Measurements from ENCODE around the gene KSR2. TPM values are rescaled to one million over a fixed set of nuclear protein-coding genes. Genes with fewer than 3 reads are reported as not detected.

KSR2 gene
- total and polyA plus RNA-seq, 3 donors from 2014 or later = 2.4 to 3.8 (median 2.4) TPM

DNA sequence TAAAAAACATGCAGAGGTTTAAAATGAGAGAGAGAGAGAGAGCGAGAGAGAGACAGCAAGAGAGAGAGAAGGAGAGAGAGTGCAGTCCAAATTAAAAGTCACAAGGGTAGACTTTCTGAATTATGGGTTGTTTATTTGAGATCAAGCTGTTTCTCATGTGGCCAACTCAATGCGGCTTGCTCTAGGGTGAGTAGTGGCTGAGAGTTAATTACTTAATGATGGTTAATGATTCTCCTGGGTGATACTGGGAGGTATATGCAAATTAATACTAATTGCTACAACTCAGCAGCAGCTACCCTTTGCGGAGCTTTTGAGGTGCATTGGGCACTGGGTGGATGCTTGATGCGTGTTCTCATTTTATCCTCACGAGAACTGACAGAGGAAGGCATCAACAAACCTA lies 485.3 kb downstream of the KSR2 start:
- WGBS, 2 donors = 83 to 84% methylated on average over 5 of the region's 5 CpGs

DNA sequence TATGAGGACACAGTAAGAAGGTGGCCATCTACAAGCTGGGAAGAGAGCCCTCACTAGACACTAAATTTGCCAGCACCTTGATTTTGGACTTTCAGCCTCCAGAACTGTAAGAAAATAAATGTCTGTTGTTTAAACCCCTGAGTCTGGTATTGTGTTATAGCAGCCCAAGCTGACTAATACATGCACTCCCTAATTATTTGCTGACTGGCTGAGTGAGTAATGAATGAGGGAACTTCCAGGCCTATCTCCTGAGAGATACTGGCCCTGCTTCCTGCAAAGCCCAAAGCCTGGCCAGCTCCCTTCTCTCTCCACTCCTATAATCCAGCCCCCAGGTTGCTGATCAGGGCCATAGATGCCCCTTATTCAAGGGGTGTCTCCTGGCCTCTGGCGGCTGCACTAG lies 487.3 kb downstream of the KSR2 start:
- WGBS, 2 donors = 93 to 100% methylated on average over 1 of the region's 1 CpG
- H3K36me3 ChIP-seq (ENCODE audit: low read depth, missing control alignments) = no peaks in the 10 kb centered on the region
- no peak for DNase-seq
- no peak overlapping the region for H3K4me3 ChIP-seq
- H3K9me3 ChIP-seq = no peaks in the 10 kb centered on the region
- no peak for TF ChIP-seq POLR2A (IDR thresholded peaks at IDR 0.05)
- no peak for TF ChIP-seq CTCF (IDR thresholded peaks at IDR 0.05)
- no peak overlapping the region for H3K27ac ChIP-seq
- no peaks in the 10 kb centered on the region for H3K4me1 ChIP-seq
- intact Hi-C loops (cut with DNase I; ENCODE audit: low total_unique reads) = no loop called here
- H3K27me3 ChIP-seq = no peaks in the 10 kb centered on the region

More for the DNA sequence above, 485.3 kb downstream of the KSR2 start:
- intact Hi-C loops (cut with DNase I; ENCODE audit: low total_unique reads) = no loop called here
- Histone ChIP-seq H3K4me3 (no peak overlapping the region), H3K27me3 (no peaks in the 10 kb centered on the region), H3K9me3 (no peaks in the 10 kb centered on the region), H3K4me1 (no peaks in the 10 kb centered on the region), H3K36me3 (ENCODE audit: low read depth, missing control alignments) (no peaks in the 10 kb centered on the region), H3K27ac (no peak overlapping the region)
- no peak for DNase-seq
- TF ChIP-seq CTCF (IDR thresholded peaks at IDR 0.05) (no peak), POLR2A (IDR thresholded peaks at IDR 0.05) (no peak)

- no peak overlapping the region for H3K4me3 ChIP-seq
- 94 to 98% methylated on average over 7 of the region's 7 CpGs for WGBS, 2 donors
- no peak overlapping the region for H3K27ac ChIP-seq
- intact Hi-C loops (cut with DNase I; ENCODE audit: low total_unique reads) = no loop called here
- no peaks in the 10 kb centered on the region for H3K27me3 ChIP-seq
- H3K9me3 ChIP-seq = no peaks in the 10 kb centered on the region
- no peaks in the 10 kb centered on the region for H3K36me3 ChIP-seq (ENCODE audit: low read depth, missing control alignments)
- no peak for DNase-seq
- no peaks in the 10 kb centered on the region for H3K4me1 ChIP-seq
- TF ChIP-seq CTCF (IDR thresholded peaks at IDR 0.05) (no peak), POLR2A (IDR thresholded peaks at IDR 0.05) (no peak)
Observed at GRCh38 chr12:117476341-117476740, 492.4 kb downstream of the KSR2 start.

GRCh38 chr12:117473856-117474255 lies 494.9 kb downstream of the KSR2 start:
- whole genome bisulfite sequencing, 2 donors = 34 to 39% methylated on average over 3 of the region's 3 CpGs
- H3K27me3 ChIP-seq = no peaks in the 10 kb centered on the region
- H3K36me3 ChIP-seq (ENCODE audit: low read depth, missing control alignments) = no peaks in the 10 kb centered on the region
- H3K9me3 ChIP-seq = no peaks in the 10 kb centered on the region
- intact Hi-C loops (cut with DNase I; ENCODE audit: low total_unique reads) = no loop called here
- no peak for DNase-seq
- no peak overlapping the region for H3K4me3 ChIP-seq
- H3K27ac ChIP-seq = no peak overlapping the region
- TF ChIP-seq CTCF (IDR thresholded peaks at IDR 0.05) = no peak
- H3K4me1 ChIP-seq = no peaks in the 10 kb centered on the region

- no peak overlapping the region for H3K27ac ChIP-seq
- no peaks in the 10 kb centered on the region for H3K36me3 ChIP-seq (ENCODE audit: low read depth, missing control alignments)
- H3K4me1 ChIP-seq = no peaks in the 10 kb centered on the region
- 48 to 58% methylated on average over 5 of the region's 5 CpGs for WGBS, 2 donors
- no peak for DNase-seq
- H3K9me3 ChIP-seq = no peaks in the 10 kb centered on the region
- intact Hi-C loops (cut with DNase I; ENCODE audit: low total_unique reads) = no loop called here
- no peak overlapping the region for H3K4me3 ChIP-seq
- no peaks in the 10 kb centered on the region for H3K27me3 ChIP-seq
- TF ChIP-seq POLR2A (IDR thresholded peaks at IDR 0.05) (no peak), CTCF (IDR thresholded peaks at IDR 0.05) (peak in 1 of 3 experiments; percentile 17)
Observed at GRCh38 chr12:117472983-117473382, 495.8 kb downstream of the KSR2 start.

All from testis (tissue), 3 donors.